ENCODE results near the gene TAF3.

The TAF3 gene

DNA sequence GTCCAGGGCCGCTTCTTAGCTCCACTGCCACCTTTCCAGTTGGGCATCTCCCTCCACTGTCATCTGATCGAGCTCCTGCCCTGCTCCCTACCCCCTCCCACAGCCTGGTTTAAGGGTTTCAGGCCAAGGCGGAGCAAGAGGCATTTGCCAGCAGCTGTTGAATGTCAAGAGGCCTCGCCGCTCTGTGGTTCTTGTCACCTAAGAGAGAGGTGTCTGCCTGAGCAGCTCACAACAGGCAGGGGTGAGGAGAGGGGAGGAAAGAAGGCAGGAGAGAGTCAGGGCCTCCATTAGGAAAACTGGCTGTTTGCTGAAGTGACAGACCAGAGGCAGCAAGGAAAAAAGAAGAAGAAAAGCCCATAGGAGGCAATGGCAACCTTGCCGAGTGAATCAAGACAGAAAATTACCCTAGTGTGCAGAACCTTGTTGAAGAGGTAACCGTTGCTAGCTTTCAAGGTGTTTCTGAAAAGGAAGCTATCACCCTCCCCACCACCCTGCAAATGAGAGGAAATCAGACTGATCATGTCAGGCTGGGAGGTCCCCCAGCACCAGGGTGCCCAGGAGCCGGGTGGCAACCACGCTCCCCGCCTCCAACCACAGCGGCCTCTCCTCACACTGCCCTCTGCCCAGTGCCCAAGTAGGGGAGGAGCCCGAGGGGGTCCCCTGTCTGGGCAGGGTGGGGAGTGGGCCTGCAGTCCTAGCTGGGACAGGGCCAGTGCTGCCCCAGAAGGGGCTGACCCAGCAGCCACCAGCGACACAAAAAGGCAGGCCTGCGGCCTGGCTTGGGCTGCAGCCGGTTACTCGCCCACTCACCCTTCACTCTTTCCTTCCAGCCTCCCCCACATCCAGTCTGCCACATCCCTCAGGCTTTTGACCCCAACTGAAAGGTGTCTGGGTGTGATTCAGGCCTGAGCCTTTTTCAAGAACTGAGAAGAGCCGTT, 243.2 kb downstream of the TAF3 start:
- DNase-seq: no peak

DNA sequence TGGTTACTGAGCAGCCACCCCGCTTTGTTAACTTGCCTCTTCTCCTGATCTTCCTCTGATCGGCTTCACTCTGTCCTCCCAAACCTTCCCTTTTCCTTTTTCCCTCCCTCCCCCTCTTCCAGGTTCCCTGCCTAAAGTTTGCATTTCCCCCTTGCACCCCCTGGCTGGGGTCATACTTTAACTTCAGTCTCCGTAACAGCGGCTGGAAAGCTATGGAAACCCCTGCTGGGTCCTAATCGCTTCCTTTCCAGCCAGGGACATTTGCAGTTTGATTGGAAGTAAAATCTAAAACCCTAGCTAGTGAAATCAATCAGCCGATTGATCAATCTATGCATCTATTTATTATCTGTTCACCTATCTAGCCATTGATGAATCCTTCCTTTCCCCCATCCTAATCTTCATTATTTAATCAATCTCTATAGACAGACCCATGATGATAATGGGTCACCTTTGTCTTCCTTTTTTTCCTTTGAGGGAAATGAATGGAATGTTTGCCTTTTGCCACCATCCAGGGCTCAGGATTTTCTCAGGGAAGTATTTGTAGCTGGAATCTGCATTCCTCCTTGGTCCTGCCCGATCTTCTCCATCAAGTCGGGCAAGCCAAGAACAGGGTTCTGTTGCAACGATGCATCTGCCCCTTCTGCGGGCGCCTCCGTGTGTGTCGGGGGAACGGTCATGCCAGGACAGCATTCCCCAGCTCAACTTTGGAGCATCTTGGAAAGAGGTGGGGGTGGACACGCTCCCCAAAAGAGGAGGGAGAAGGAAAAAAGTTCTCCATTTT, 245.0 kb downstream of the TAF3 start:
- DNase-seq: no peak

DNA sequence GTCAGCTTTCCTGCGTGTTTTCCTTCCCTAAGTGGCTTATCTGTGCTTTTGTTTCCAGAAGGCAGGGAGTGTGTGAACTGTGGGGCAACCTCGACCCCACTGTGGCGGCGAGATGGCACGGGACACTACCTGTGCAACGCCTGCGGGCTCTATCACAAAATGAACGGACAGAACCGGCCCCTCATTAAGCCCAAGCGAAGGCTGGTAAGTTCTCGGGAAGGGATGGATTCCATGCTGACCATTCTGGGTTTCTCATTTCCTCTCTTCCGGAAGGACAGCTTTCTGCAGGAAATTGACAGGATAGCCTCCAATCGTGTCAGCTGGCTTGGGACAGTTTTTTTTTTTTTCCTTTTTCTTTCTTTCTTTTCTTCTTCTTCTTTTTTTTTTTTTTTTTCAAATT, 245.6 kb downstream of the TAF3 start:
- DNase-seq: no peak

DNA sequence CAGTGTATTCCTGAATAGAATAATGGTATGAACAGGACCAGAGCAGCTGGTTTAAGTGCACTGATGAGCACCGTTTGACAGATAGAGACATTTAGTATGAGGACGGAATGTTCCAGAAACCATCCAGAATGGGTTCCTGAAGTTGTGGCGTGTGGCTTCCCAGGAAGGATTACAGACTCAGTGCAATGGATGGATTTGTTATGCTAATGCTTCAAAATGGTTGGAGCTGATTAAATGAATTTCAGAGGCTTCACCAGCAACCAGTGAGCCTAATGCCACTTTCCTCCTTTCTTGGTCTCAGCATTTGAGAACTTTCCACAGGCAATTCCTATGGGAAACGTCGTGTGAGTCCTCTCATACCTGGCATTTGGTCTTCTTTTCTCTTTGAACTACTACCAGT, 246.1 kb downstream of the TAF3 start:
- DNase-seq: no peak

DNA sequence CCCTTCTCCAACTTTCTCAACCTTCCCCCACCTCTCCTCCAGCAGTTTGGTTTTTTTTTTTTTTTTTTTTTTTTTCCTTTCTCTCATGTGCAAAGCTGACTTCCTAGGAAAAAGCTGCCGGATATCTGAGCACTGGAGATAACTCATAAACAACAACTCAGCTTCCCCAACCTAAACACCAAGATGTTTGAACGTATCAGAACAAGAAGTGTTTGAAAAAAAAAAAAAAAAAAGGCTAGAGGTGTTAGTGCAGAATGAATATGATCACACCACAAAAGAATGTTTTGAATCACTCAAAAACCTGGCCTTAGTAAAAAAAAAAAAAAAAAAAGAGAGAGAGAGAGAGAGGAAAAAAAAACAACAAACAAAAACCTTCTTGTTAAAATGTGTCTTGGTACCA, 247.3 kb downstream of the TAF3 start:
- DNase-seq: no peak

DNA sequence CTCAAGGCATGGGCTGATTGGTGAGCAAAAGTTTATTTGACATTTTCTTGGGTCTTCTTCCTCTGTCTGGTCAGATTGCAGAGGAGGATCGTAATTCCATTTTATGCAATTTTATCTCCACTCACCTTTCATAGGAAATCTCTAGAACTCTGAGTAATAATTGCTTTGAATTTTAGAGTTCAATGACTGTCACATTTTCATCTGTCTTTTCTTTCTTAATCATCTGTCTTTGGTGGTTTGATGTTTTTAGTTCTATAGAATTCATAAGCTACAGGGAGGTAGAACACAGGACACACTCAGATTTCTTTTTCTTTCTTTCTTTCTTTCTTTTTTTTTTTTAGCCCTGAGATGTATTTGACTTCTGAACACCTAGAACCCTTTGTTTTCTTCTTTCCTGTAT, 247.8 kb downstream of the TAF3 start:
- no peak for DNase-seq
